Activated naive CD8-positive, alpha-beta T cell (primary cell): ENCODE measurements around the gene SULT1A2.
"Not testable (repeated sequence)": the region's sequence is repeated elsewhere in the genome, so short reads cannot be mapped to it uniquely, and the experiment has no call there.

Source experiments
- H3K27ac Mint-ChIP-seq: one replicate; pipeline ENCODE4 v1.8.0; 2021; ENCODE audit warnings: mixed read lengths
- H3K27me3 Mint-ChIP-seq: one replicate; pipeline ENCODE4 v1.8.0; 2021; ENCODE audit warnings: mixed read lengths
- H3K36me3 Mint-ChIP-seq: one replicate; pipeline ENCODE4 v1.8.0; 2021; ENCODE audit warnings: mixed read lengths
- H3K4me1 Mint-ChIP-seq: one replicate; pipeline ENCODE4 v1.8.0; 2021; ENCODE audit warnings: low read depth, mixed read lengths
- H3K4me3 Mint-ChIP-seq: one replicate; pipeline ENCODE4 v1.8.0; 2021; ENCODE audit warnings: mild to moderate bottlenecking, mixed read lengths
- H3K9me3 Mint-ChIP-seq: one replicate; pipeline ENCODE4 v1.8.0; 2021; ENCODE audit warnings: low read depth, mixed read lengths

SULT1A2 gene

GRCh38 chr16:28561557-28562187 is 35.2 kb downstream of the SULT1A2 start:
- no peaks in the 10 kb centered on the region for H3K9me3 Mint-ChIP-seq
- no peak overlapping the region for H3K27ac Mint-ChIP-seq
- peaks cover 13% of the 10 kb centered on the region for H3K36me3 Mint-ChIP-seq
- H3K4me1 Mint-ChIP-seq = peaks cover 43% of the 10 kb centered on the region
- no peaks in the 10 kb centered on the region for H3K27me3 Mint-ChIP-seq
- no peak overlapping the region for H3K4me3 Mint-ChIP-seq

GRCh38 chr16:28558456-28558855 is 38.4 kb downstream of the SULT1A2 start:
- H3K4me1 Mint-ChIP-seq = peaks cover 52% of the 10 kb centered on the region
- H3K9me3 Mint-ChIP-seq = no peaks in the 10 kb centered on the region
- peaks cover 7% of the 10 kb centered on the region for H3K36me3 Mint-ChIP-seq
- no peaks in the 10 kb centered on the region for H3K27me3 Mint-ChIP-seq
- no peak overlapping the region for H3K4me3 Mint-ChIP-seq
- no peak overlapping the region for H3K27ac Mint-ChIP-seq

GRCh38 chr16:28556914-28557320 is 39.9 kb downstream of the SULT1A2 start:
- Mint-ChIP-seq H3K4me3 (peak overlapping the region; percentile 17), H3K9me3 (no peaks in the 10 kb centered on the region), H3K36me3 (peaks cover 7% of the 10 kb centered on the region), H3K27ac (no peak overlapping the region), H3K4me1 (peaks cover 40% of the 10 kb centered on the region), H3K27me3 (no peaks in the 10 kb centered on the region)

- peaks cover 36% of the 10 kb centered on the region for H3K4me1 Mint-ChIP-seq
- peak overlapping the region; percentile 44 for H3K4me3 Mint-ChIP-seq
- peaks cover 7% of the 10 kb centered on the region for H3K36me3 Mint-ChIP-seq
- H3K9me3 Mint-ChIP-seq = no peaks in the 10 kb centered on the region
- H3K27me3 Mint-ChIP-seq = no peaks in the 10 kb centered on the region
- H3K27ac Mint-ChIP-seq = peak overlapping the region; percentile 76
Observed at GRCh38 chr16:28555561-28555960, 41.3 kb downstream of the SULT1A2 start.

- Mint-ChIP-seq H3K36me3 (peaks cover 7% of the 10 kb centered on the region), H3K27me3 (no peaks in the 10 kb centered on the region), H3K9me3 (no peaks in the 10 kb centered on the region), H3K27ac (peak overlapping the region; percentile 89), H3K4me3 (peak overlapping the region; percentile 95), H3K4me1 (peaks cover 34% of the 10 kb centered on the region)
Observed at GRCh38 chr16:28554634-28555423, 42.0 kb downstream of the SULT1A2 start.

GRCh38 chr16:28553776-28554633 is 42.8 kb downstream of the SULT1A2 start, which contains the start of gene SGF29:
TSS of gene SGF29 (plus strand) at chr16:28553920. CDS start at chr16:28581070, 27,150 bp downstream.
- no peaks in the 10 kb centered on the region for H3K9me3 Mint-ChIP-seq
- H3K4me1 Mint-ChIP-seq = peaks cover 33% of the 10 kb centered on the region
- H3K4me3 Mint-ChIP-seq = peak within 1 kb of the TSS; percentile 95
- no peaks in the 10 kb centered on the region for H3K27me3 Mint-ChIP-seq
- H3K36me3 Mint-ChIP-seq = peaks cover 7% of the 10 kb centered on the region
- peak within 1 kb of the TSS; percentile 97 for H3K27ac Mint-ChIP-seq

- Mint-ChIP-seq H3K4me1 (peaks cover 7% of the 10 kb centered on the region), H3K36me3 (no peaks in the 10 kb centered on the region), H3K27ac (no peak overlapping the region), H3K9me3 (no peaks in the 10 kb centered on the region), H3K27me3 (no peaks in the 10 kb centered on the region), H3K4me3 (peak overlapping the region; percentile 15)
Observed at GRCh38 chr16:28549301-28549899, 47.5 kb downstream of the SULT1A2 start.

- Mint-ChIP-seq H3K27me3 (no peaks in the 10 kb centered on the region), H3K9me3 (no peaks in the 10 kb centered on the region), H3K4me1 (peaks cover 4% of the 10 kb centered on the region), H3K27ac (no peak overlapping the region), H3K36me3 (no peaks in the 10 kb centered on the region), H3K4me3 (no peak overlapping the region)
Observed at GRCh38 chr16:28548306-28548802, 48.5 kb downstream of the SULT1A2 start.

- no peaks in the 10 kb centered on the region for H3K9me3 Mint-ChIP-seq
- no peaks in the 10 kb centered on the region for H3K27me3 Mint-ChIP-seq
- H3K36me3 Mint-ChIP-seq = no peaks in the 10 kb centered on the region
- peaks cover 6% of the 10 kb centered on the region for H3K4me1 Mint-ChIP-seq
- H3K27ac Mint-ChIP-seq = no peak overlapping the region
- H3K4me3 Mint-ChIP-seq = no peak overlapping the region
Observed at GRCh38 chr16:28546626-28547025, 50.2 kb downstream of the SULT1A2 start.

- not testable (repeated sequence) for H3K9me3 Mint-ChIP-seq, H3K27me3 Mint-ChIP-seq, H3K36me3 Mint-ChIP-seq, H3K27ac Mint-ChIP-seq, H3K4me1 Mint-ChIP-seq, H3K4me3 Mint-ChIP-seq
Observed at GRCh38 chr16:28545964-28546363, 50.9 kb downstream of the SULT1A2 start.

GRCh38 chr16:28544998-28545397 is 51.9 kb downstream of the SULT1A2 start:
- Mint-ChIP-seq H3K36me3 (no peaks in the 10 kb centered on the region), H3K4me1 (peaks cover 6% of the 10 kb centered on the region), H3K27ac (no peak overlapping the region), H3K27me3 (no peaks in the 10 kb centered on the region), H3K9me3 (no peaks in the 10 kb centered on the region), H3K4me3 (no peak overlapping the region)

GRCh38 chr16:28543072-28543471 is 53.8 kb downstream of the SULT1A2 start:
- Mint-ChIP-seq H3K27ac (no peak overlapping the region), H3K4me3 (no peak overlapping the region), H3K27me3 (no peaks in the 10 kb centered on the region), H3K36me3 (no peaks in the 10 kb centered on the region), H3K4me1 (peaks cover 5% of the 10 kb centered on the region), H3K9me3 (no peaks in the 10 kb centered on the region)

- peaks cover 8% of the 10 kb centered on the region for H3K4me1 Mint-ChIP-seq
- H3K9me3 Mint-ChIP-seq = no peaks in the 10 kb centered on the region
- H3K36me3 Mint-ChIP-seq = no peaks in the 10 kb centered on the region
- no peak overlapping the region for H3K4me3 Mint-ChIP-seq
- H3K27ac Mint-ChIP-seq = no peak overlapping the region
- no peaks in the 10 kb centered on the region for H3K27me3 Mint-ChIP-seq
Observed at GRCh38 chr16:28542646-28543045, 54.2 kb downstream of the SULT1A2 start.
